ENCODE data around the gene SNX1. TPM values are rescaled to one million over a fixed set of nuclear protein-coding genes. Genes with fewer than 3 reads are reported as not detected.

SNX1 gene
- total RNA-seq, 1 donor from 2014 or later = 138 TPM

GRCh38 chr15:64144192-64144564, 48.4 kb downstream of the SNX1 start:
- H3K4me3 Mint-ChIP-seq = no peak overlapping the region

DNA sequence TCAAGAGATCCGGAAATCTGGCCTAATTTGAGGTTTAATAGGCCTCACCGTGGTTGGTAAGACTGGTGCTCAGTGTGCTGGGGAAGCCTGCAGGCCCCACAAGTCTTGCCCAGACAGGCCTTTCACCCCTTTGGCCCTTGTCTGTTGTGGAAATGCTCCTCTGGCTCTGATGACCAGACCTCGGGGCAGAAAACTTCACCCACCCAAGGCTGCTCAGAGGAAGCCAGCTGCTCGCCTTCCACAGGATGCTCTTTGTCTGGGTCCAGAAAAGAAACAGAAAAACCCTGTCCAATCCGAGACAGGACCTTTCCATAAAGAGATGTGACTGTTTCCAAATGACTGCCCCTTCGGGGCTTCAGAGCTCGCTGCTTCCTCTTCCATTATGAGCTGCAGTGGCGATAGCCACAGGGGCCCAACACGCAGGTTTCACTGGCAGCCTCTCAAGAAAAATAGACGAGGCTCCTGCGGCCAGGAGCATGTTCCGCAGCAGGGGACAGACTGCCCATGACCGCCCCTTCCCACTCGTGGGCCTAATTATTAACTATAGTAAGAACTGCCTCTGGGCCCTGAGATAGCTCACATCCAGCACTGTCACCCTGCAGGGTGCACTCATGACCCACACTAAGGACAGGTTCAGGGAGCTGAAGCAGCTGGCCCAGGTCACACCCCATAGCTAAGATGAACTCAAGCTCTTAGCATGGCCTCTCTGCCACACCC, 48.9 kb downstream of the SNX1 start:
- intact Hi-C loops (cut with micrococcal nuclease) = loop anchor here (1.0 to 2.0 kb wide), 2 partner anchors 9 to 256 kb away; no protein-coding TSS in a partner anchor
- DNase-seq = no peak
- POLR2A ChIA-PET = interaction anchor here (0.5 to 4.3 kb wide), 9 partner anchors 9 to 435 kb away, joined by 3 to 40 read pairs (median 5); partner anchors contain the start of genes CIAO2A, PPIB and SNX1
- H3K9me3 Mint-ChIP-seq = no peaks in the 10 kb centered on the region
- H3K4me1 Mint-ChIP-seq = peaks cover 32% of the 10 kb centered on the region
- peak; percentile 87 for ATAC-seq (ENCODE audit: low read depth)
- H3K27me3 Mint-ChIP-seq = no peaks in the 10 kb centered on the region
- H3K36me3 Mint-ChIP-seq (ENCODE audit: low read depth) = peaks cover 46% of the 10 kb centered on the region
- CTCF ChIA-PET = interaction anchor here (1.0 to 2.4 kb wide), 3 partner anchors 9 to 75 kb away, joined by 3 to 20 read pairs (median 4); no protein-coding TSS in a partner anchor
- peak overlapping the region; percentile 92 for H3K27ac Mint-ChIP-seq
- TF ChIP-seq CTCF (IDR thresholded peaks at IDR 0.05) = no peak
- peak overlapping the region; percentile 33 for H3K4me3 Mint-ChIP-seq

More at GRCh38 chr15:64144192-64144564, 48.4 kb downstream of the SNX1 start:
- peak; percentile 26 for ATAC-seq (ENCODE audit: low read depth)
- Mint-ChIP-seq H3K9me3 (no peaks in the 10 kb centered on the region), H3K27me3 (no peaks in the 10 kb centered on the region), H3K36me3 (ENCODE audit: low read depth) (peaks cover 47% of the 10 kb centered on the region), H3K27ac (peak overlapping the region; percentile 92), H3K4me1 (peaks cover 27% of the 10 kb centered on the region)
- CTCF ChIA-PET = interaction anchor here (1.7 to 2.4 kb wide), 2 partner anchors 9 to 11 kb away, joined by 4 to 20 read pairs; no protein-coding TSS in a partner anchor
- no peak for DNase-seq
- TF ChIP-seq CTCF (IDR thresholded peaks at IDR 0.05) = no peak
- POLR2A ChIA-PET = interaction anchor here (1.3 to 4.3 kb wide), 5 partner anchors 9 to 51 kb away, joined by 5 to 40 read pairs (median 10); partner anchors contain the start of genes CIAO2A, PPIB and SNX1
- intact Hi-C loops (cut with micrococcal nuclease) = loop anchor here (1.0 to 2.0 kb wide), 2 partner anchors 9 to 255 kb away; no protein-coding TSS in a partner anchor

GRCh38 chr15:64146041-64146440, 50.3 kb downstream of the SNX1 start:
- no peak overlapping the region for H3K4me3 Mint-ChIP-seq
- POLR2A ChIA-PET = interaction anchor here (1.3 kb wide), 1 partner anchor 17 kb away, joined by 4 read pairs; the partner anchor contains the start of gene PPIB
- no peak overlapping the region for H3K27ac Mint-ChIP-seq
- DNase-seq (no peak), ATAC-seq (ENCODE audit: low read depth) (no peak)
- H3K9me3 Mint-ChIP-seq = no peaks in the 10 kb centered on the region
- CTCF ChIA-PET = no interaction called here
- H3K4me1 Mint-ChIP-seq = peaks cover 45% of the 10 kb centered on the region
- peaks cover 38% of the 10 kb centered on the region for H3K36me3 Mint-ChIP-seq (ENCODE audit: low read depth)
- intact Hi-C loops (cut with micrococcal nuclease) = no loop called here
- no peak for TF ChIP-seq CTCF (IDR thresholded peaks at IDR 0.05)
- no peaks in the 10 kb centered on the region for H3K27me3 Mint-ChIP-seq

DNA sequence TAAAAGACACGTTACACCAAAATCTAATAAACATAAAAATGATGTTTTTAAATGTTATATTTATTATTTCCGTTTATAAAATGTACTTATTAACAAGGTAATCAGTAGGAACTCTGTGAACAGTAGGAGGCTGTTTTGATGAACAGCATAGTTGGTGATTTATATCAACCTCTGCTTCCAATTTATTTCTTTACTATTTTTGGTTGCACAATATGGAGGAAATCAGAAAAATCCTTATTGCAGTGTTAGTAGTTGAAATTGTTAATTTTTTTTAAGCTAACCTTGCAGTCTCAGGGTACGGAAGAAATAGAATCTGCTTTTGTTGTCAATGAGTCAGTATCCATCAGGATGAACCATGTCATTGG, 50.7 kb downstream of the SNX1 start:
- H3K9me3 Mint-ChIP-seq = no peaks in the 10 kb centered on the region
- H3K4me3 Mint-ChIP-seq = no peak overlapping the region
- peaks cover 48% of the 10 kb centered on the region for H3K4me1 Mint-ChIP-seq
- no peak for DNase-seq
- intact Hi-C loops (cut with micrococcal nuclease) = no loop called here
- TF ChIP-seq CTCF (IDR thresholded peaks at IDR 0.05) = no peak
- H3K36me3 Mint-ChIP-seq (ENCODE audit: low read depth) = peaks cover 34% of the 10 kb centered on the region
- peak overlapping the region; percentile 21 for H3K27ac Mint-ChIP-seq
- ChIA-PET POLR2A (interaction anchor here (1.3 kb wide), 1 partner anchor 17 kb away, joined by 4 read pairs; the partner anchor contains the start of gene PPIB), CTCF (no interaction called here)
- H3K27me3 Mint-ChIP-seq = no peaks in the 10 kb centered on the region
- no peak for ATAC-seq (ENCODE audit: low read depth)

Measured in activated B cell treated with CpG ODN at 0.5 μM for 24 hours (primary cell).